Measurements from ENCODE around the gene GRID2.
"Not testable (repeated sequence)": the region's sequence is repeated elsewhere in the genome, so short reads cannot be mapped to it uniquely, and the experiment has no call there.

GRID2 gene

GRCh38 chr4:93300780-93301555 is 997.2 kb downstream of the GRID2 start:
- DNase-seq (ENCODE audit: low read depth in 2 of 3, low spot score in 1 of 3) = not testable (repeated sequence)

GRCh38 chr4:93302310-93302709 is 998.5 kb downstream of the GRID2 start:
- DNase-seq (ENCODE audit: low read depth in 2 of 3, low spot score in 1 of 3) = no peak

DNA sequence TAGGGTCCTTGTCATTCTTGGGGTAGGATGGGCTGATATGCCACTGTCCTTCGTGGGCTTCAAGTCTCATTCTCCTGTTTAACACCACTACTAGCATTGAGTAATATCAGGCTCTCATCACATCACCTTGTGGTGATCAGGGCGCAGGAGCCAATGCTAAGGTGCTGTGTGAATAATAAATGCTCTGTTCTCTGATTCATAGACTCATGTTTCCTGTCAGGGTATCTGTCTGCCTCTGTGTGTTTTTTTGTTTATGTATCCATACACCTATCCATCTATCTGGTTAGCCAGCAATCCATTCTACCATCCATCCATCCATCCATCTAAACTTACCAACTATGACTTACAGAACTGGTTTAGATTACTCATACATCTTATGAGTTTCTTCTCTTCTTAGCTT is 999.7 kb downstream of the GRID2 start:
- DNase-seq (ENCODE audit: low read depth in 2 of 3, low spot score in 1 of 3) = no peak

- no peak for DNase-seq (ENCODE audit: low read depth in 2 of 3, low spot score in 1 of 3)
These were observed 1008.5 kb downstream of the GRID2 start for GRCh38 chr4:93312299-93312698.

DNA sequence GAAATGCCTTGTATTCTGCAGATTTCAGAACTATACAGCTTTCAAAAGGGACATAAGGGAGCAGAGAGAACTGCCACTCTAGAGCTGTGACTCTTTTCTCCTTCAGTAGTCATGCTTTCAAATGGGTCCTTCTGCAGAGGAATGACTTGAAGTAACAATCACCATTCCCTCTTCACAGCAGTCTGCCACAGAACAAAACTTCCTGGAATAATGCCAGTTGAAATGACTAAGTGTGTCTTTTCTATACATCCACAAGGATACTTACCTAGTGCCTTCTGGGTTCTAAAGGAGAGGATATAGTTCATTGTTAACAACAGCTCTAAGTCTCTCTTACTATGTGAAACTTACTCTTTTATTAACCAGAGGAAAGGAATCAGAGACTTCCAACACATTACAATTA is 1009.4 kb downstream of the GRID2 start:
- DNase-seq (ENCODE audit: low read depth in 2 of 3, low spot score in 1 of 3) = no peak

DNA sequence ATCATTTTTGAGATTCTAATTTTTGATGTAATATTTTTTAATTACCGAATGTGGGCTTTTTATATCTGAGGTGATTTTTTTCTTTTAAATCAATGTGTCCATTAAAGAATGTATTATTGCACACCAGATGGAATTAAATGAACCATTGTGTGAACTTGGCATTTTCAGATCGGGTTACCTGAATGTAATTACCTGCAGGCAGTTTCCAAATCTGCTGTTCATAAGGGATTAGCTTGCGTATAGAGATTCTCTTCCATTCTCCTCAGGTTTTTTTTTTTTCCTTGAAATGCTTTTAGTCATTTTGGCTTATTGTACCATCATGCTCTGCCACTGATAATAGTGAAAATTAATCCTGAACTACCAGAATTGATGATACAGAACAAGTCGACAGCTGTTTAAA is 1013.3 kb downstream of the GRID2 start:
- DNase-seq (ENCODE audit: low read depth in 2 of 3, low spot score in 1 of 3) = no peak

DNA sequence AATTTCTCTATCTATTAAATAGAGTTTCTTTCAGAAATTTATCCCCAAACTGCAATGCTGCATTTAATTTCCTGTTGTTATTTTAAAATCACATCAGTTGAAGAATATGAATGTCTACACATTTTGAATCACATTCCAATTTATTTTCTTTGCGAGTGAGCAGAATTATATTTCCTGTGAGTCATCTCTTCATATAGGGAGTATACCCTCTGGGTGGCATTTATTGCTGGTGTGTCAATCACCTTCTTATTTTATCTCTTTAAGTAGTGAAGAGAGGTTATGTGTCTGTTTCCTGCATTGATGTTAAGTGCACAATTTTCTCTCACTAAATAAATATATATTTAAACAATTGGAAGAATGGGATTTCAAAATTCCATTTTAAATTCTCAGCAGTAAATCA is 1013.8 kb downstream of the GRID2 start:
- DNase-seq (ENCODE audit: low read depth in 2 of 3, low spot score in 1 of 3) = no peak

- DNase-seq (ENCODE audit: low read depth in 2 of 3, low spot score in 1 of 3) = no peak
These were observed 1015.3 kb downstream of the GRID2 start for GRCh38 chr4:93319041-93319440.

DNA sequence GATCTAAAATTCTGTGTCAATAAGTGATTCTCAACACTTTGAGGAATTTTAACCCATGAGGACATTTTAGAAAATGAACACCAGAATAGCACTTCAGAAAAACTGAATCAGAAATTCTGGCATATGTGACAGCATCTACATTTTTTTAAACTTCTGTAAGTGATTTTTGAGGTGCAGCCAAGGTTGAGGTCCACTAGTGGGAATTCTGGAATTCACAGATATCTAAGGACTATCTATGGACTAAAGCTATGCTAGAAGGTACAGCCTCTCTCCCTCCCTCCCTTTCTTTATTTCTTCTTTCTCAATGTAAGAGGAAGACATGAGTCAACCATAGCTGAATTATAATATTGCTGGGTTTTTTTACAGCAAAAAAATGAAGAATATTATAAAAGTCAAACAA is 1016.6 kb downstream of the GRID2 start:
- no peak for DNase-seq (ENCODE audit: low read depth in 2 of 3, low spot score in 1 of 3)

DNA sequence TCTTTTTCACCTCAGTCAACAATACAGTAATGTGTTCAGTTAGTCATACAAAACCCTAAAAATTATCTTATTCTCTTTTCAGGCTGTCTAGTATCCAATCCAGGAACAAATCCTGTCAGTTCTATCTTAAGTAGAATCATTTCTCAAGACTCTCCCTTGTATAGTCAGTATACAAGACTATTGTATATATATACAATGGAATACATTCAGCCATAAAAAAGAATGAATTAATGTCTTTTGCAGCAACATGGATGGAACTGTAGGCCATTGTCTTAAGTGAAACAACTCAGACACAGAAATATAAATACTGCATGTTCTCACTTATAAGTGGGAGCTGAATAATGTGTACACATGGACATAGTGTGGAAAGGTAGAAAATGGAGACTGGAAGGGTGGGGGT is 1023.6 kb downstream of the GRID2 start:
- DNase-seq (ENCODE audit: low read depth in 2 of 3, low spot score in 1 of 3) = no peak

DNA sequence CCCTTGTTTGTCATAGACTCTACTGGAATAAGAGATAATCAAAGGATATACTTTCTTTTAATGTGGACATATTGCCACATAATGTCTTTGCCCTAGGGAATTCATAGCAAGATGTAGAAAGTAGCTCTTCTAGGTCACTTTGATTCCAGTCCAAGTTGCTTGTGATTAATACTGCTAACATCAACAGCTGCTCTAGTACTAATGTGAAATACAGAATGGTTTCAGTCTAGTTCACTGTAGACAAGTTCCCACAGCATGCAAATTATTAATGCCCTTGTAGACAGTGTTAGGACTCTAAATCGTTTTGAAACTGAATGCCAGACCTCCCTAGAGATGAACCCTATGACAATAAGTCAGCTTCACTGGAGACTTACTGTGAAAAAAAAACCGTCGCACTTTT is 1030.2 kb downstream of the GRID2 start:
- no peak for DNase-seq (ENCODE audit: low read depth in 2 of 3, low spot score in 1 of 3)

GRCh38 chr4:93337196-93337595 is 1033.4 kb downstream of the GRID2 start:
- DNase-seq (ENCODE audit: low read depth in 2 of 3, low spot score in 1 of 3) = no peak

GRCh38 chr4:93342738-93343137 is 1039.0 kb downstream of the GRID2 start:
- no peak for DNase-seq (ENCODE audit: low read depth in 2 of 3, low spot score in 1 of 3)

GRCh38 chr4:93346840-93347239 is 1043.1 kb downstream of the GRID2 start:
- no peak for DNase-seq (ENCODE audit: low read depth in 2 of 3, low spot score in 1 of 3)

- DNase-seq (ENCODE audit: low read depth in 2 of 3, low spot score in 1 of 3) = no peak
These were observed 1045.1 kb downstream of the GRID2 start for GRCh38 chr4:93348896-93349295.

- no peak for DNase-seq (ENCODE audit: low read depth in 2 of 3, low spot score in 1 of 3)
These were observed 1048.1 kb downstream of the GRID2 start for GRCh38 chr4:93351846-93352245.

GRCh38 chr4:93355411-93355810 is 1051.6 kb downstream of the GRID2 start:
- no peak for DNase-seq (ENCODE audit: low read depth in 2 of 3, low spot score in 1 of 3)

DNA sequence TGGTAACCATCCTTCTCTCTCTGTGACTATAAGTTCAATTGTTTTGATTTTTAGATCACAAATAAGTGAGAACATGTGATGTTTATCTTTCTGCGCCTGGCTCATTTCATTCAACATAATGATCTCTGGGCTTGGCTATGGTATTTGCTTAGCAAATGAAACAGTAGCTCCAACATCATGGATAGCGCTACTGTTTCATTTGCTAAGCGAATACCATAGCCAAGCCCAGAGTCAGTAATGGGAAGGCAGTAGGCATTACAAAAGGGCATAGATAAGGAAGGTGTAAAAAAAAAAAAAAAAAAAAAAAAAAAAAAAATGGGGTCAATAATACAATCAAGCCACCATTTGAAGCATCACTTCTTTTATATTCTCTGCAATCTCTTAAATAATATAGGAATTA is 1055.8 kb downstream of the GRID2 start:
- no peak for DNase-seq (ENCODE audit: low read depth in 2 of 3, low spot score in 1 of 3)

DNA sequence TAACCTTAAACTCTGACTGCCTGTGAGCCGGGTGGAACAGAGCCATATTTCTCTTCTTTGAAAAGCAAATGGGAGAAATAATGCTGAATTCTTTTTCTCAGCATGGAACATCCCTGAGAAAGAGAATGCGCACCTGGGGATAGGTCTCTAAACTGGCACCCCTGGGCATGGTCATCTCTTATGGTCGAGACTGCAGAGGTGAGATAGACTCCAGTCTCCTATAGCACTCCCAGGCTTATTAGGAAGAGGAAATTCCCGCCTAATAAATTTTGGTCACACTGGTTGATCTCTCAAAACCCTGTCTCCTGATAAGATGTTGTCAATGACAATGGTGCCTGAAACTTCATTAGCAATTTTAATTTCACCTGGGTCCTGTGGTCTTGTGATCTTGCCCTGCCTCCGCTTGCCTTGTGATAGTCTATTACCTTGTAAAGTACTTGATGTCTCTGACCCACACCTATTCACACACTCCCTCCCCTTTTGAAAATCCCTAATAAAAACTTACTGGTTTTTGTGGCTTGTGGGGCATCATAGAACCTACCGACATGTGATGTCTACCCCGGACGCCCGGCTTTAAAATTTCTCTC is 1062.5 kb downstream of the GRID2 start:
- DNase-seq (ENCODE audit: low read depth in 2 of 3, low spot score in 1 of 3) = not testable (repeated sequence)

DNA sequence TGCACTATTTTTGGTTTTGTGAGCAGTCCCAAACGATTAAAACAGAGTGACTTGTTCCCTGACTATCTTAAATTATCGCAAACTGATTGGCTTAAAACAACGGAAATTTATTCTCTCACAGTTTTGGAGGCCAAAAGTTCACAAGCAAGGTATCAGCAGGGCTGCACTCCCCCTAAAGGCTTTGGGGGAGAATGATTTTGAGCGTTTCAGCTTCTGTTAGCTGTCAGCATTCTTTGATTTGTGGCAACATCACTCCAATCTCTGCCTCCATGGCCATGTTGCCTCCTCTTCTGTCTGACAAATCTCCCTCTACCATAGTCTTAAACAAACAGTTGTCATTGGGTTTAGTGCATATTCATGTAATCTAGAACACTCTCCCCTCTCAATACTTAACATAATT is 1065.2 kb downstream of the GRID2 start:
- no peak for DNase-seq (ENCODE audit: low read depth in 2 of 3, low spot score in 1 of 3)

DNA sequence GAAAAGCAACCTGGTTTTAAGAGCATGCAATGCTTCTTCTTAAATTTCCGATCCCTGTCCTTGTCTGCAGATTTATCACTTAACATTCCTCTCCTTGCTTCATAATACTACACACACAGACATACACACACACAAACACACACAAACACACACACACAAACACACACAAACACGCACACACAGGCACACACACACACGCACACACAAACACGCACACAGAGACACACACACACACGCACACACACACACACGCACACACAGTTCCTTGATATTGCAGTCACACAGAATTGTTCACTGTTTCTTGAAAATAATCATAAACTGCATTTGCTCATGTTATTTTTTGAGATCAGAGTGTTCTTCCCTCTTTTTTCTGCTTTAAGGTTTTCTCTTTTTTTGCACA is 1066.5 kb downstream of the GRID2 start:
- no peak for DNase-seq (ENCODE audit: low read depth in 2 of 3, low spot score in 1 of 3)

GRCh38 chr4:93373893-93374860 is 1070.4 kb downstream of the GRID2 start:
- no peak for DNase-seq (ENCODE audit: low read depth in 2 of 3, low spot score in 1 of 3)
